AG09309 (cell line): ENCODE measurements around the gene CD209.
"Not testable (repeated sequence)": the region's sequence is repeated elsewhere in the genome, so short reads cannot be mapped to it uniquely, and the experiment has no call there.

Experiments
- DNase-seq: peaks from one replicate; pipeline ENCODE4 v3.0.0-alpha.2; 2010; ENCODE audit warnings: low read depth
- H3K4me3 ChIP-seq: 2 replicates; pipeline ENCODE4 v1.5.1; 2011; ENCODE audit warnings: mild to moderate bottlenecking, low read depth, low read length, moderate library complexity; ENCODE audit not compliant: control insufficient read depth
- TF ChIP-seq, protein P1 (sequence below): IDR thresholded peaks from 2 replicates; pipeline ENCODE4 v1.5.1; 2011; ENCODE audit warnings: mild to moderate bottlenecking, low read depth, low read length, inconsistent platforms; ENCODE audit not compliant: insufficient read depth, control insufficient read depth; ENCODE audit errors: missing control alignments

CD209 gene

DNA sequence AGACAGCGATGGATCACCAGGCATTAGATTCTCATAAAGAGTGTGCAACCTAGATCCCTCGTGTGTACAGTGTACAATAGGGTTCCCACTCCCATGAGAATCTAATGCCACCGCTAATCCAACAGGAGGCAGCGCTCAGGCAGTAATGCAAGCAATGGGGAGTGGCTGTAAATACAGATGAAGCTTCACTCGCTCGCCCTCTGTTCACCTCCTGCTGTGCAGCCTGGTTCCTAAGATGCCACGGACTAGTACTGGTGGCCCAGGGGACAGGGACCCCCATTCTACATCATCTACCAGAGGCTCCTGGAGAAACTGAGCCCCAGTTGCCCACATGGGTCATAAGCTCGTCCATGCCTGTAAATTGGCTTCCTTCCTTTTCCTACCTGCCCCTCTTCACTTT lies 23.7 kb upstream of the CD209 start:
- TF ChIP-seq, protein P1, sequence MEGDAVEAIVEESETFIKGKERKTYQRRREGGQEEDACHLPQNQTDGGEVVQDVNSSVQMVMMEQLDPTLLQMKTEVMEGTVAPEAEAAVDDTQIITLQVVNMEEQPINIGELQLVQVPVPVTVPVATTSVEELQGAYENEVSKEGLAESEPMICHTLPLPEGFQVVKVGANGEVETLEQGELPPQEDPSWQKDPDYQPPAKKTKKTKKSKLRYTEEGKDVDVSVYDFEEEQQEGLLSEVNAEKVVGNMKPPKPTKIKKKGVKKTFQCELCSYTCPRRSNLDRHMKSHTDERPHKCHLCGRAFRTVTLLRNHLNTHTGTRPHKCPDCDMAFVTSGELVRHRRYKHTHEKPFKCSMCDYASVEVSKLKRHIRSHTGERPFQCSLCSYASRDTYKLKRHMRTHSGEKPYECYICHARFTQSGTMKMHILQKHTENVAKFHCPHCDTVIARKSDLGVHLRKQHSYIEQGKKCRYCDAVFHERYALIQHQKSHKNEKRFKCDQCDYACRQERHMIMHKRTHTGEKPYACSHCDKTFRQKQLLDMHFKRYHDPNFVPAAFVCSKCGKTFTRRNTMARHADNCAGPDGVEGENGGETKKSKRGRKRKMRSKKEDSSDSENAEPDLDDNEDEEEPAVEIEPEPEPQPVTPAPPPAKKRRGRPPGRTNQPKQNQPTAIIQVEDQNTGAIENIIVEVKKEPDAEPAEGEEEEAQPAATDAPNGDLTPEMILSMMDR = no peak
- DNase-seq = no peak
- no peak overlapping the region for H3K4me3 ChIP-seq

DNA sequence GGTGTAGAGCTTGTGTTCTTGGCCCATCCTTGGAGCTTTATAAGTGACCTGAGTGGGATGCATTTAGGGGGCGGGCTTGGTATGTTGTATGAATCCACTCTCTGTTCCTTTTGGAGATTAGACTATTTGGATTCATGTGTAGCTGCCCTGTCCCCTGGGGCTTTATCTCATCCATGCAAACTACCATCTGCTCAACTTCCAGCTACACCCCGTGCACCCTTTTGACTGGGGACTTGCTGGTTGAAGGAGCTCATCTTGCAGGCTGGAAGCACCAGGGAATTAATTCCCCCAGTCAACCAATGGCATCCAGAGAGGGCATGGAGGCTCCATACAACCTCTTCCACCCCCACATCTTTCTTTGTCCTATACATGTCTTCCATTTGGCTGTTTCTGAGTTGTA lies 21.8 kb upstream of the CD209 start:
- H3K4me3 ChIP-seq = no peak overlapping the region
- DNase-seq = no peak
- TF ChIP-seq, protein P1 = no peak

DNA sequence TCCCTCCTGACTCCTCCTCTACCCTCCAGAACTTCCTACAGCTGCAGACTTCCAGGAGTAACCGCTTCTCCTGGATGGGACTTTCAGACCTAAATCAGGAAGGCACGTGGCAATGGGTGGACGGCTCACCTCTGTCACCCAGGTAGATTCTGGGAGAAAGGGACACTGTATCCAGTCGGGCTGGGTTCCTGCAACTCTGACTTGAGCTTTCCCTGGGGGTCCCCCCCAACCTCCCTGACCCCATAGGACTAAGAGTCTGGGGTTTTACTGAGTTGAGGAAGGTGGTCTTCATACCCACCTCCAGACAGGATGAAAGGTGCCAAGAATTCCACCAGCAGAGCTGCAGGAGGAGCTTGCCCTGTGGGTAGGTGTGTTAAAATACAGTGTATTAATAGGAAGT lies 20.2 kb upstream of the CD209 start:
- DNase-seq = no peak
- TF ChIP-seq, protein P1 = no peak
- no peak overlapping the region for H3K4me3 ChIP-seq

DNA sequence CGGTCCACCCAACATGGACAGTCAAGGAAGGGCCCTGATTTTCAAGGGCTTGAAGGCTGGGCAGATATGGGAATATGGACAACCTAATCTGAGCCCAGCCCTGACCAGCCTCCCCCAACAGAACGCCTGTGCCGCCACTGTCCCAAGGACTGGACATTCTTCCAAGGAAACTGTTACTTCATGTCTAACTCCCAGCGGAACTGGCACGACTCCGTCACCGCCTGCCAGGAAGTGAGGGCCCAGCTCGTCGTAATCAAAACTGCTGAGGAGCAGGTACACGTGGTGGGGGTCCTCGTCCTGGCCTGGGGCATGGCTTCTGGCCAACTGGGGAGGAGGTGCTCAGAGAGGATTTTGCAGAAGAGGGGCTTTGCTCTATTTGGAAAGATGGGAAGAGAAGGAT lies 19.2 kb upstream of the CD209 start:
- no peak for DNase-seq
- no peak overlapping the region for H3K4me3 ChIP-seq
- TF ChIP-seq, protein P1 = no peak

DNA sequence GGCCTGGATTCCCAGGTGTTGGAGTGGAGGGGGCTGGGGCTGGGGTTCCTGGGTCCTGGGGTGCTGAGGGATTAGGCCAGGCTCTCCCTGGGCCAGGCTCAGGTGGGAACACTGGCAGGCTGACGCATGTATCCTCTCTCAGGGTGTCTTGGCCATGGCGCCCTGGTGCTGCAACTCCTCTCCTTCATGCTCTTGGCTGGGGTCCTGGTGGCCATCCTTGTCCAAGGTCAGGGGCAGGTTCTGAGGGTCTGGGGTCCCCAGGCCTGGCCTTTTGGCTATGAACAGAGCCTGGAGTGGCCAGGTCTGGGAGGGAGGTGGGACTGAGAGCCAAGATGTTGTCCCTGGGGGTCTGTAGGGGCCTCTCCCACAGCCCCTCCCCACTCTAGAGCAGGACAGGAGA lies 17.7 kb upstream of the CD209 start:
- DNase-seq, H3K4me3 ChIP-seq: not testable (repeated sequence)

DNA sequence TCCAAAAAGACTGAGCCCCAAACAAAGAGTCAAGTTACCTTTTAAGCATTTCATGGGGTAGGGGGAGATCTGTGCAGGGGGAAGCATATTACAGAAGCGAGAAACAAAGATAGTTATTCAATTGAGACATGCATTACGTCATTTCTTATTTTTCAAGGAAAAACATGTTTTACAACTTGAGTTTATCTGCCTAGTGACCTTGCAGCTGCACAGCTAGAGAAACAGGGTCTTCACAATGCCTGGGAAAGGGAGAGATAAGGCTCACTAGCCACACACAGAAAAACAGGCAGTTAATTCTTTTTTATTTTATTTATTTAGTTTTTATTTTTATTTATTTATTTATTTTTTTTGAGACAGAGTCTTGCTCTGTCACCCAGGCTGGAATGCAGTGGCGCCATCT lies 16.8 kb upstream of the CD209 start:
- DNase-seq, H3K4me3 ChIP-seq: not testable (repeated sequence)

DNA sequence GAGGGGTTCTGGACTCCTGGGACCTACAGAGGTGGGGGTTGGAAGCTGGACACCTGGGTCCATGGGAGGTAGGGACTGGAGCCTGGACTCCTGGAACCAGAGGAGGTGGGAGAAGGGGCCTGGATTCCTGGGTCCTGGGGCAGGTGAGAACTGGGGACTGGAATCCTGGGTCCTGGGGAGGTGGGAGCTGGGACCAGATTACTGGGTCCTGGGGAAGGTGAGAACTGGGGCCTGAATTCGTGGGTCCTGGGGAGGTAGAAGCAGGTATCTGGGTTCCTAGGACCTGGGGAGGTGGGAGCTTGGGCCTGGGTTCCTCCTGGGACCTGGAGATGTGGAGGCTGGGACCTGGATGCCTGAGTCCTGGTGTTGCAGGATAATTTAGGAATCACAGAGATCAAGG lies 16.4 kb upstream of the CD209 start:
- H3K4me3 ChIP-seq = no peak overlapping the region
- no peak for DNase-seq
- TF ChIP-seq, protein P1 = no peak

DNA sequence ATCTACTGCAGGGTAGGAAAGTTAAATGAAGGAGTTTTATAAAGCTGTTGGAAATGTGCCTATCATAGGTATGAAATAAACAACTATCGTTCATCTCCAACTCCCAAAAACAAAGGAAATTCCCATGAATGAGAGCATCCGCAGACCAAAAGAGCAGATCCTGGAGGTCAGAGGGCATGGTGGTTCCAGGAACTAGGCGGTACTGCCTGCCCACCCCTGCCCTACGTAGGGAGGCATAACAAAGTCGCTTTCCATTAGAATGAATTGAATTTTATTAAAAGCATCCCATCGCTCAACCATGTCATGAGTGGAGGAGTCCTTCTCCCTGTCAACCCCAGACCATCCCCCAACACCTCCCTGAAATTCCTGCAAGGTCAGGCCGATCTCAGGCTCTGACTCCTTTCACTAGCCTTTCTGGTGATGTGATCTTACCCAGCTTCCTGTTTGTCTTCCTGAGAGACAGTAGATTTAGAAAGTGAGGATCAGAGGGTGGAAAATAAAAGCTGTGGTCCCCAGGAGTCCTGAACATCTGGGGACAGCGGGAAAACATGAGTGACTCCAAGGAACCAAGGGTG lies 15.5 kb upstream of the CD209 start, which contains the start of gene CLEC4M:
TSS of gene CLEC4M (plus strand) at position 525 of the 575 bp plus-strand sequence. CDS start at position 549, 24 bp downstream.
- DNase-seq = no peak
- TF ChIP-seq, protein P1 = no peak
- H3K4me3 ChIP-seq = no peak within 1 kb of the TSS
